ENCODE data around the gene FAM163A.

DNA sequence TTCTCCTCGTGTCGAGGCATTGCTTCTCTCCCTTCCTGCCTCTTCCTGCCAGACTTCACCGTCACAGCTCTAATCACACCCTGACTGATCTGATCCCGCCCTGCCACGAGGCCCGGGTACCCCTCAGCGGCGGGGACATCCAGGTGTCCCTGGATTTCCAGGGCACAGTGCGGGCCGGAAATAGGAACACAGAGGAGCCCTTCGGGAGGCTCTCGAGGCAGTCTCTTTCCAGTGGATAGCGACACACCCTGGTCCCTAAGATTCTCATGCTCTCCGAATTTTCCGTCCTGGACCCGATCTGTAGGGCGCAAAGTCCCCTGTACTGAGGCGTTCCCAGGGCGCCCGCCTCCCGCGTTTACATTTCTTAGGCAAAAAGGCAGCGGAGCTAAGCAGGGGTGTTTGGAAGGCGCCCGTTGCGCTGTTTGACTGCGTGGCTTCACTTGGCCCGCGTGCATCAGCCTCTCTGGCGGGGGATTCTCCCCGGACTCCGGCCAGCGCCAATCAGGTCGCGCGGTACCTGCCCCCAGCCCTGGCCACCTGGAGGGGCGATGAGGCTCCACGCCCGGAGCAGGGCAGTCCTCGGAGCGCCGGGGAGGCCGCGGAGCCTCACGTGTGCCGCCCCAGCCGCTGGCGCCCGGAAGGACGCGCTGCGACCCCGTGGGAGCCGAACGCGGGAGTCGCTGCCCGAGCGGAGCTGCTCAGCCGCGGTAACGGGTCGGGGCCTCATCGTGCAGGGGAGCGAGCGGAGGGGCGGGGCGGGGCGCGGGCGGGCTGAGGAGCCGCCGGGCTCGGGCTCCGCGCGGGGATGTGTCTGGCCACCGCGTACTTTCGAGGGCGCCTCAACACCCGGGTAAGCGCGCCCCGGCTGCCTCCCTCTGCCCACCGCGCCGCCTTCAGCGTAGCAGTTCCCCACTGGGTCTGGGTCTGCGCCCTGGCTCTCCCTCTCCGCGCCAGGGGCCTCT is at the start of gene FAM163A:
- no peak for TF ChIP-seq POLR2A (IDR thresholded peaks at IDR 0.05)
- TF ChIP-seq, protein P1, sequence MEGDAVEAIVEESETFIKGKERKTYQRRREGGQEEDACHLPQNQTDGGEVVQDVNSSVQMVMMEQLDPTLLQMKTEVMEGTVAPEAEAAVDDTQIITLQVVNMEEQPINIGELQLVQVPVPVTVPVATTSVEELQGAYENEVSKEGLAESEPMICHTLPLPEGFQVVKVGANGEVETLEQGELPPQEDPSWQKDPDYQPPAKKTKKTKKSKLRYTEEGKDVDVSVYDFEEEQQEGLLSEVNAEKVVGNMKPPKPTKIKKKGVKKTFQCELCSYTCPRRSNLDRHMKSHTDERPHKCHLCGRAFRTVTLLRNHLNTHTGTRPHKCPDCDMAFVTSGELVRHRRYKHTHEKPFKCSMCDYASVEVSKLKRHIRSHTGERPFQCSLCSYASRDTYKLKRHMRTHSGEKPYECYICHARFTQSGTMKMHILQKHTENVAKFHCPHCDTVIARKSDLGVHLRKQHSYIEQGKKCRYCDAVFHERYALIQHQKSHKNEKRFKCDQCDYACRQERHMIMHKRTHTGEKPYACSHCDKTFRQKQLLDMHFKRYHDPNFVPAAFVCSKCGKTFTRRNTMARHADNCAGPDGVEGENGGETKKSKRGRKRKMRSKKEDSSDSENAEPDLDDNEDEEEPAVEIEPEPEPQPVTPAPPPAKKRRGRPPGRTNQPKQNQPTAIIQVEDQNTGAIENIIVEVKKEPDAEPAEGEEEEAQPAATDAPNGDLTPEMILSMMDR (IDR thresholded peaks at IDR 0.05), result no peak
